Measurements from ENCODE around the gene RUNX3. TPM values are rescaled to one million over a fixed set of nuclear protein-coding genes. Genes with fewer than 3 reads are reported as not detected.
A peak's percentile ranks its signal among the peaks of the same experiment; 100 is the strongest.

RUNX3 gene
- polyA plus RNA-seq, 6 donors from 2014 or later = 14.7 to 28.7 (median 18.2) TPM

- H3K36me3 Mint-ChIP-seq = no peaks in the 10 kb centered on the region
- peak overlapping the region in 1 of 6 donors; percentile 66 for H3K27ac Mint-ChIP-seq
Measured at GRCh38 chr1:24967962-24968361, 37.9 kb upstream of the RUNX3 start.

GRCh38 chr1:24967555-24967954 is 37.5 kb upstream of the RUNX3 start:
- no peaks in the 10 kb centered on the region for H3K36me3 Mint-ChIP-seq

More at GRCh38 chr1:24967962-24968361, 37.9 kb upstream of the RUNX3 start:
- peaks cover 0 to 1% (median 0%) of the 10 kb centered on the region in 7 donors for H3K9me3 Mint-ChIP-seq
- H3K4me1 Mint-ChIP-seq = peaks cover 14 to 28% (median 16%) of the 10 kb centered on the region in 3 donors
- H3K4me3 Mint-ChIP-seq = no peak overlapping the region
- H3K27me3 Mint-ChIP-seq = peaks cover 0 to 5% (median 0%) of the 10 kb centered on the region in 3 donors
- ATAC-seq (ENCODE audit: low read depth in 2 of 2) = no peak
- no peak for DNase-seq

GRCh38 chr1:24966724-24967346 is 36.8 kb upstream of the RUNX3 start:
- no peaks in the 10 kb centered on the region for H3K9me3 Mint-ChIP-seq
- H3K27me3 Mint-ChIP-seq = peaks cover 0 to 5% (median 0%) of the 10 kb centered on the region in 3 donors
- H3K36me3 Mint-ChIP-seq = no peaks in the 10 kb centered on the region
- no peak overlapping the region for H3K4me3 Mint-ChIP-seq
- H3K27ac Mint-ChIP-seq = peak overlapping the region in 2 of 6 donors; percentile 26 to 34
- no peak for ATAC-seq (ENCODE audit: low read depth in 2 of 2)
- DNase-seq = no peak
- H3K4me1 Mint-ChIP-seq = peaks cover 14 to 28% (median 16%) of the 10 kb centered on the region in 3 donors

More at GRCh38 chr1:24967555-24967954, 37.5 kb upstream of the RUNX3 start:
- H3K4me3 Mint-ChIP-seq = no peak overlapping the region
- H3K9me3 Mint-ChIP-seq = peaks cover 0 to under 1% (median 0%) of the 10 kb centered on the region in 7 donors
- peaks cover 14 to 28% (median 16%) of the 10 kb centered on the region in 3 donors for H3K4me1 Mint-ChIP-seq
- no peak for DNase-seq
- no peak for ATAC-seq (ENCODE audit: low read depth in 2 of 2)
- H3K27ac Mint-ChIP-seq = peak overlapping the region in 1 of 6 donors; percentile 66
- peaks cover 0 to 5% (median 0%) of the 10 kb centered on the region in 3 donors for H3K27me3 Mint-ChIP-seq

GRCh38 chr1:24966121-24966723 is 36.1 kb upstream of the RUNX3 start:
- ATAC-seq (ENCODE audit: low read depth in 2 of 2) (no peak), DNase-seq (no peak)
- H3K9me3 Mint-ChIP-seq = no peaks in the 10 kb centered on the region
- peaks cover 14 to 23% (median 16%) of the 10 kb centered on the region in 3 donors for H3K4me1 Mint-ChIP-seq
- no peak overlapping the region for H3K4me3 Mint-ChIP-seq
- no peaks in the 10 kb centered on the region for H3K36me3 Mint-ChIP-seq
- peak overlapping the region in 3 of 6 donors; percentile 26 to 87 (median 34) for H3K27ac Mint-ChIP-seq
- peaks cover 0 to 5% (median 0%) of the 10 kb centered on the region in 3 donors for H3K27me3 Mint-ChIP-seq

- H3K36me3 Mint-ChIP-seq = no peaks in the 10 kb centered on the region
- DNase-seq (no peak), ATAC-seq (ENCODE audit: low read depth in 2 of 2) (no peak)
- no peaks in the 10 kb centered on the region for H3K9me3 Mint-ChIP-seq
- no peaks in the 10 kb centered on the region for H3K27me3 Mint-ChIP-seq
- H3K4me1 Mint-ChIP-seq = peaks cover 10 to 22% (median 16%) of the 10 kb centered on the region in 3 donors
- H3K4me3 Mint-ChIP-seq = peak overlapping the region in 2 of 8 donors; percentile 9 to 51
- peak overlapping the region in 3 of 6 donors; percentile 11 to 87 (median 30) for H3K27ac Mint-ChIP-seq
Measured at GRCh38 chr1:24965571-24965930, 35.5 kb upstream of the RUNX3 start.

GRCh38 chr1:24964811-24965570 is 34.9 kb upstream of the RUNX3 start:
- Mint-ChIP-seq H3K4me3 (peak overlapping the region; percentile 51 to 81 (median 71)), H3K27ac (peak overlapping the region; percentile 56 to 96 (median 84)), H3K9me3 (no peaks in the 10 kb centered on the region), H3K4me1 (peaks cover 10 to 25% (median 16%) of the 10 kb centered on the region in 3 donors), H3K36me3 (no peaks in the 10 kb centered on the region), H3K27me3 (no peaks in the 10 kb centered on the region)
- peak; percentile 55 for DNase-seq
- peak; percentile 89 to 90 for ATAC-seq (ENCODE audit: low read depth in 2 of 2)

- Mint-ChIP-seq H3K27ac (peak overlapping the region in 4 of 6 donors; percentile 78 to 96 (median 87)), H3K4me1 (peaks cover 10 to 28% (median 16%) of the 10 kb centered on the region in 3 donors), H3K36me3 (no peaks in the 10 kb centered on the region), H3K27me3 (no peaks in the 10 kb centered on the region), H3K4me3 (peak overlapping the region in 3 of 8 donors; percentile 47 to 75 (median 51)), H3K9me3 (no peaks in the 10 kb centered on the region)
- DNase-seq (no peak), ATAC-seq (ENCODE audit: low read depth in 2 of 2) (no peak)
Measured at GRCh38 chr1:24963943-24964693, 34.0 kb upstream of the RUNX3 start.

- no peaks in the 10 kb centered on the region for H3K27me3 Mint-ChIP-seq
- no peak for ATAC-seq (ENCODE audit: low read depth in 2 of 2)
- H3K4me1 Mint-ChIP-seq = peaks cover 14 to 30% (median 16%) of the 10 kb centered on the region in 3 donors
- no peaks in the 10 kb centered on the region for H3K9me3 Mint-ChIP-seq
- H3K27ac Mint-ChIP-seq = peak overlapping the region in 3 of 6 donors; percentile 36 to 49 (median 47)
- DNase-seq = no peak
- H3K4me3 Mint-ChIP-seq = peak overlapping the region in 1 of 8 donors; percentile 47
- no peaks in the 10 kb centered on the region for H3K36me3 Mint-ChIP-seq
Measured at GRCh38 chr1:24963099-24963872, 33.2 kb upstream of the RUNX3 start.

GRCh38 chr1:24961961-24962861 is 32.1 kb upstream of the RUNX3 start:
- ATAC-seq (ENCODE audit: low read depth in 2 of 2) = no peak

GRCh38 chr1:24961334-24961733 is 31.3 kb upstream of the RUNX3 start:
- Mint-ChIP-seq H3K36me3 (no peaks in the 10 kb centered on the region), H3K27ac (peak overlapping the region in 2 of 6 donors; percentile 47 to 75), H3K4me3 (no peak overlapping the region), H3K4me1 (peaks cover 28 to 50% (median 29%) of the 10 kb centered on the region in 3 donors), H3K9me3 (no peaks in the 10 kb centered on the region), H3K27me3 (no peaks in the 10 kb centered on the region)
- ATAC-seq (ENCODE audit: low read depth in 2 of 2) (no peak), DNase-seq (no peak)

More at GRCh38 chr1:24961961-24962861, 32.1 kb upstream of the RUNX3 start:
- no peaks in the 10 kb centered on the region for H3K27me3 Mint-ChIP-seq
- no peaks in the 10 kb centered on the region for H3K36me3 Mint-ChIP-seq
- no peak for DNase-seq
- H3K4me3 Mint-ChIP-seq = peak overlapping the region in 1 of 8 donors; percentile 35
- H3K27ac Mint-ChIP-seq = peak overlapping the region in 1 of 6 donors; percentile 70
- H3K4me1 Mint-ChIP-seq = peaks cover 20 to 41% (median 21%) of the 10 kb centered on the region in 3 donors
- H3K9me3 Mint-ChIP-seq = no peaks in the 10 kb centered on the region

GRCh38 chr1:24960071-24960801 is 30.2 kb upstream of the RUNX3 start:
- Mint-ChIP-seq H3K27ac (peak overlapping the region in 3 of 6 donors; percentile 9 to 64 (median 40)), H3K9me3 (no peaks in the 10 kb centered on the region), H3K27me3 (no peaks in the 10 kb centered on the region), H3K4me3 (no peak overlapping the region), H3K4me1 (peaks cover 25 to 55% (median 30%) of the 10 kb centered on the region in 3 donors), H3K36me3 (no peaks in the 10 kb centered on the region)
- ATAC-seq (ENCODE audit: low read depth in 2 of 2) = no peak
- DNase-seq = no peak
